ENCODE data around the gene MLF1. TPM values are rescaled to one million over a fixed set of nuclear protein-coding genes. Genes with fewer than 3 reads are reported as not detected.

Gene MLF1
- total RNA-seq, 4 donors from 2014 or later = 1.3 to 5.9 (median 1.7) TPM

GRCh38 chr3:158642474-158643210 is 71.6 kb downstream of the MLF1 start:
- Histone ChIP-seq H3K9me3 (no peaks in the 10 kb centered on the region), H3K27me3 (no peaks in the 10 kb centered on the region), H3K4me1 (peaks cover 0 to 23% (median 7%) of the 10 kb centered on the region in 3 donors), H3K36me3 (peaks cover 0 to 18% (median 0%) of the 10 kb centered on the region in 3 donors), H3K27ac (no peak overlapping the region), H3K4me3 (no peak overlapping the region)
- TF ChIP-seq POLR2A (IDR thresholded peaks at IDR 0.05) = no peak
- TF ChIP-seq CTCF (IDR thresholded peaks at IDR 0.05) = no peak
- no peak for DNase-seq
- 54 to 72% methylated on average over 6 of the region's 6 CpGs for WGBS, 2 donors
- intact Hi-C loops (cut with DNase I) = no loop called here

- Histone ChIP-seq H3K9me3 (no peaks in the 10 kb centered on the region), H3K36me3 (peaks cover 0 to 36% (median 0%) of the 10 kb centered on the region in 3 donors), H3K4me3 (peak within 1 kb of the TSS; percentile 61 to 90 (median 68)), H3K27me3 (no peaks in the 10 kb centered on the region), H3K27ac (peak within 1 kb of the TSS; percentile 84 to 90 (median 86)), H3K4me1 (peaks cover 0 to 23% (median 7%) of the 10 kb centered on the region in 3 donors)
- TF ChIP-seq CTCF (IDR thresholded peaks at IDR 0.05) (peak; percentile 55 to 87 (median 76)), POLR2A (IDR thresholded peaks at IDR 0.05) (peak in 2 of 4 donors; percentile 21 to 35)
- 0% methylated on average over 27 to 42 of the region's 42 CpGs for WGBS, 2 donors
- peak; percentile 72 for DNase-seq
- intact Hi-C loops (cut with DNase I) = no loop called here
Observed at GRCh38 chr3:158644345-158644908, 73.4 kb downstream of the MLF1 start, which contains the start of gene GFM1. TSS of gene GFM1 (plus strand) at chr3:158644527. CDS start at chr3:158644635, 108 bp downstream.

- intact Hi-C loops (cut with DNase I) = no loop called here
- Histone ChIP-seq H3K9me3 (no peaks in the 10 kb centered on the region), H3K4me1 (peaks cover 0 to 22% (median 7%) of the 10 kb centered on the region in 3 donors), H3K27ac (no peak overlapping the region), H3K36me3 (peaks cover 0 to 89% (median 5%) of the 10 kb centered on the region in 3 donors), H3K4me3 (no peak overlapping the region), H3K27me3 (no peaks in the 10 kb centered on the region)
- no peak for TF ChIP-seq CTCF (IDR thresholded peaks at IDR 0.05)
- no peak for TF ChIP-seq POLR2A (IDR thresholded peaks at IDR 0.05)
- 36 to 62% methylated on average over 4 of the region's 4 CpGs for WGBS, 2 donors
- no peak for DNase-seq
Observed at GRCh38 chr3:158649791-158650190, 78.8 kb downstream of the MLF1 start.

- intact Hi-C loops (cut with DNase I) = no loop called here
- no peak overlapping the region for H3K27ac ChIP-seq
- WGBS, 2 donors = 91 to 96% methylated on average over 2 of the region's 2 CpGs
- DNase-seq = no peak
- H3K9me3 ChIP-seq = no peaks in the 10 kb centered on the region
- peaks cover 0 to 100% (median 5%) of the 10 kb centered on the region in 3 donors for H3K36me3 ChIP-seq
- peaks cover 0 to 8% (median 0%) of the 10 kb centered on the region in 3 donors for H3K4me1 ChIP-seq
- no peaks in the 10 kb centered on the region for H3K27me3 ChIP-seq
- no peak for TF ChIP-seq POLR2A (IDR thresholded peaks at IDR 0.05)
- no peak for TF ChIP-seq CTCF (IDR thresholded peaks at IDR 0.05)
- H3K4me3 ChIP-seq = no peak overlapping the region
Observed at GRCh38 chr3:158651192-158651591, 80.2 kb downstream of the MLF1 start.

- Histone ChIP-seq H3K27ac (no peak overlapping the region), H3K4me3 (no peak overlapping the region), H3K36me3 (peaks cover 0 to 100% (median 5%) of the 10 kb centered on the region in 3 donors), H3K4me1 (no peaks in the 10 kb centered on the region), H3K9me3 (no peaks in the 10 kb centered on the region), H3K27me3 (no peaks in the 10 kb centered on the region)
- intact Hi-C loops (cut with DNase I) = no loop called here
- TF ChIP-seq CTCF (IDR thresholded peaks at IDR 0.05) (no peak), POLR2A (IDR thresholded peaks at IDR 0.05) (no peak)
- no peak for DNase-seq
- 69 to 85% methylated on average over 3 of the region's 3 CpGs for WGBS, 2 donors
Observed at GRCh38 chr3:158652463-158652862, 81.5 kb downstream of the MLF1 start.
